MM.1S (cell line): ENCODE results near the gene DHX35.
A peak's percentile ranks its signal among the peaks of the same experiment; 100 is the strongest.

Experiments
- DNase-seq: peaks from one replicate; pipeline ENCODE4 v3.0.0-alpha.2; 2015
- H2AFZ ChIP-seq: fragments of 300-600 bp; sonication (generic); 2 replicates; pipeline ENCODE4 v1.6.0; 2016; ENCODE audit warnings: antibody characterized with exemption, low read length
- H3F3A ChIP-seq: fragments of 300-600 bp; sonication (generic); 2 replicates; pipeline ENCODE4 v1.6.1; 2016; ENCODE audit warnings: mild to moderate bottlenecking, antibody characterized with exemption, low read length, moderate library complexity, mixed read lengths; ENCODE audit not compliant: insufficient read depth
- H3K27ac ChIP-seq: fragments of 300-600 bp; sonication (generic); 2 replicates; pipeline ENCODE4 v1.5.1; 2016; ENCODE audit warnings: mild to moderate bottlenecking, low read length
- H3K27me3 ChIP-seq: fragments of 300-600 bp; sonication (generic); replicated peaks from 2 replicates; pipeline ENCODE4 v1.6.0; 2016; ENCODE audit warnings: low read length; ENCODE audit not compliant: insufficient read depth
- H3K36me3 ChIP-seq: fragments of 300-600 bp; sonication (generic); replicated peaks from 2 replicates; pipeline ENCODE4 v1.6.1; 2016; ENCODE audit warnings: mild to moderate bottlenecking, low read length, mixed read lengths; ENCODE audit not compliant: insufficient read depth
- H3K4me1 ChIP-seq: fragments of 300-600 bp; sonication (generic); 2 replicates; pipeline ENCODE4 v1.6.1; 2016; ENCODE audit warnings: low read length, mixed read lengths
- H3K4me2 ChIP-seq: fragments of 300-600 bp; sonication (generic); 2 replicates; pipeline ENCODE4 v1.6.0; 2016; ENCODE audit warnings: low read depth, low read length
- H3K4me3 ChIP-seq: fragments of 300-600 bp; sonication (generic); 2 replicates; pipeline ENCODE4 v1.5.1; 2016; ENCODE audit warnings: low read length, mixed read lengths
- H3K79me2 ChIP-seq: fragments of 300-600 bp; sonication (generic); 2 replicates; pipeline ENCODE4 v1.6.1; 2016; ENCODE audit warnings: mixed run types, low read length, mixed read lengths
- H3K9ac ChIP-seq: fragments of 300-600 bp; sonication (generic); 2 replicates; pipeline ENCODE4 v1.6.1; 2016; ENCODE audit warnings: low read length, mixed read lengths
- H3K9me2 ChIP-seq: fragments of 300-600 bp; sonication (generic); replicated peaks from 2 replicates; pipeline ENCODE4 v1.6.1; 2016; ENCODE audit warnings: mild to moderate bottlenecking, low read length, mixed read lengths; ENCODE audit not compliant: insufficient read depth
- H3K9me3 ChIP-seq: fragments of 300-600 bp; sonication (generic); replicated peaks from 2 replicates; pipeline ENCODE4 v1.6.1; 2016; ENCODE audit warnings: mild to moderate bottlenecking, low read length, mixed read lengths; ENCODE audit not compliant: insufficient read depth
- H4K20me1 ChIP-seq: fragments of 300-600 bp; sonication (generic); 2 replicates; pipeline ENCODE4 v1.6.1; 2016; ENCODE audit warnings: mild to moderate bottlenecking, low read length, moderate library complexity, mixed read lengths; ENCODE audit not compliant: insufficient read depth
- CTCF ChIP-seq: fragments of 300-600 bp; sonication (generic); IDR thresholded peaks from 2 replicates; pipeline ENCODE4 v1.5.1; 2016; ENCODE audit warnings: antibody characterized with exemption, low read length, mixed read lengths
- EZH2 ChIP-seq: fragments of 300-600 bp; sonication (generic); optimal IDR thresholded peaks from 2 replicates; pipeline ENCODE3; 2017; ENCODE audit warnings: low read depth, mild to moderate bottlenecking, antibody characterized with exemption, low read length, mixed read lengths
- EZH2phosphoT487 ChIP-seq: fragments of 300-600 bp; sonication (generic); IDR thresholded peaks from 2 replicates; pipeline ENCODE4 v1.6.1; 2018; ENCODE audit warnings: antibody characterized with exemption, low read length

The DHX35 gene

DNA sequence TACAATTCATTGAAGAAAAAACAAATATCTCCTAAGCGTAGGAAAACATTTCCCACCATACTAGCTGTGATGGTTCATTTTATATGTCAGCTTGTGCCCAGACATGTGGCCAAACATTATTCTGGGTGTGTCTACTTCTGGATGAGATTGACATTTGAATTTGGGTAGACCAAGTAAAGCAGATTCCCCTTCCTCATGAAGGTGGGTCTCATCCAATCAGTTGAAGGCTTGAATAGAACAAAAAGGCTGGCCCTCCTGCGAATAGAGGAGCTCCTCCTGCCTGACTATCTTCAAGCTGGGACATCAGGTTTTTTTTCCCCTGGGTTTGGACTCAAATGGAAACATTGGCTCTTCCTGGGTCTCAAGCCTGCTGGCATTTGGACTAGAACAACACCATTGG is 113.6 kb downstream of the DHX35 start:
- no peak for TF ChIP-seq EZH2
- no peak for TF ChIP-seq CTCF

DNA sequence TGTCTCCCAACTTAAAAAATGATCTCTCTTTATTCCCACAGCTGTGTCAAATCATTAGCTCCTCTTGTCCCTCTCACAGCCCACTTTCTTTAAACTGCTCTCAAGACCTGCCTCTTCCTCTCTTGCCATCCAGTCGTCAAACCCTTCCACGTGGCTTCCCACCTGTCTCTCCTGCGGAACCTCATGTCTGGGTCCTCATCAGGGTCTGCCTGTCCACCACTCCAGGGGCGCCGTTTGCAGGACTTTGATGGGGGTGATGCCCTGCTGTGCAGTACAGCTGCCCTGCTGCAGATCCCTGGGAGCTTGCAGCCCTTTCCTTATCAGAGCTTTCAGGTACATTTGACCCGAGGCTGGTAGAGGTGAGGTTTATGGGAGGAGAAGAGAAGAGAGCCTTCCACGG is 114.8 kb downstream of the DHX35 start:
- Histone ChIP-seq H3K36me3 (no peaks in the 10 kb centered on the region), H3K9me2 (no peaks in the 10 kb centered on the region), H3K9me3 (no peaks in the 10 kb centered on the region), H3K9ac (no peak overlapping the region), H4K20me1 (no peaks in the 10 kb centered on the region), H3K4me1 (no peaks in the 10 kb centered on the region), H3K79me2 (no peaks in the 10 kb centered on the region), H3K27me3 (no peaks in the 10 kb centered on the region), H3F3A (no peaks in the 10 kb centered on the region), H3K4me3 (no peak overlapping the region), H3K27ac (no peak overlapping the region), H3K4me2 (no peak overlapping the region), H2AFZ (no peak overlapping the region)
- no peak for TF ChIP-seq EZH2phosphoT487
- no peak for DNase-seq

More for the DNA sequence above, 113.6 kb downstream of the DHX35 start:
- Histone ChIP-seq H3F3A (no peaks in the 10 kb centered on the region), H4K20me1 (no peaks in the 10 kb centered on the region), H3K4me2 (no peak overlapping the region), H3K9me3 (no peaks in the 10 kb centered on the region), H3K27me3 (no peaks in the 10 kb centered on the region), H3K9me2 (no peaks in the 10 kb centered on the region), H3K36me3 (no peaks in the 10 kb centered on the region), H2AFZ (no peak overlapping the region), H3K79me2 (no peaks in the 10 kb centered on the region), H3K4me3 (no peak overlapping the region), H3K4me1 (no peaks in the 10 kb centered on the region), H3K27ac (no peak overlapping the region), H3K9ac (no peak overlapping the region)
- no peak for DNase-seq

- Histone ChIP-seq H4K20me1 (no peaks in the 10 kb centered on the region), H3K27me3 (no peaks in the 10 kb centered on the region), H3K27ac (no peak overlapping the region), H3K4me2 (no peak overlapping the region), H3K9ac (no peak overlapping the region), H3K36me3 (no peaks in the 10 kb centered on the region), H3K4me3 (no peak overlapping the region), H3K9me2 (no peaks in the 10 kb centered on the region), H3K79me2 (no peaks in the 10 kb centered on the region), H2AFZ (no peak overlapping the region), H3K9me3 (no peaks in the 10 kb centered on the region), H3K4me1 (no peaks in the 10 kb centered on the region), H3F3A (no peaks in the 10 kb centered on the region)
- TF ChIP-seq CTCF (no peak), EZH2phosphoT487 (no peak), EZH2 (no peak)
- no peak for DNase-seq
These were observed 118.2 kb downstream of the DHX35 start for GRCh38 chr20:39080326-39080725.

DNA sequence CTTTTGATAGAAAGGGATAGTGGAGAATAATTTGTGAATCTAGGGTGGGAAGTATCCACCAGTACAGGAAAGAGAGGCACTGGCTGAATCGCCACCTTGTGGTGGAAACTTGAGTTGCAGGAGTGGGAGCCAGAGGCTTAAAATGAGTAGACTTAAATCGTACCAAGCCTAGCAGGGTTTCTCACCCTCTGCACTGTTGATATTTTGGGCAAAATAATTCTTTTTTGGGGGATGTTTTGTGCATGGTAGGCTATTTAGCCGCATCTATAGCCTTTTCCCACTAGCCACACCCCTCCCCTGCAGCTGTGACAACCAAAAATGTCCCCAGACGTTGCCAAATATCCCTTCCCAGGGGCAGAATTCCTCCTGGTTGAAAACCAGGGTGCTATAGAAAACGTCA is 119.1 kb downstream of the DHX35 start:
- no peaks in the 10 kb centered on the region for H3K4me1 ChIP-seq
- H3K27me3 ChIP-seq, result no peaks in the 10 kb centered on the region
- no peaks in the 10 kb centered on the region for H3K79me2 ChIP-seq
- peak; percentile 72 for DNase-seq
- H3K9me2 ChIP-seq, result no peaks in the 10 kb centered on the region
- H3K9me3 ChIP-seq, result no peaks in the 10 kb centered on the region
- H3K9ac ChIP-seq, result no peak overlapping the region
- no peaks in the 10 kb centered on the region for H4K20me1 ChIP-seq
- no peaks in the 10 kb centered on the region for H3K36me3 ChIP-seq
- H3F3A ChIP-seq, result no peaks in the 10 kb centered on the region
- H3K27ac ChIP-seq, result no peak overlapping the region
- H3K4me2 ChIP-seq, result no peak overlapping the region
- no peak overlapping the region for H2AFZ ChIP-seq
- no peak for TF ChIP-seq EZH2
- TF ChIP-seq CTCF, result peak; percentile 88
- TF ChIP-seq EZH2phosphoT487, result no peak
- H3K4me3 ChIP-seq, result no peak overlapping the region
